Stimulated activated CD8-positive, alpha-beta memory T cell treated with anti-CD3 and anti-CD28 coated beads, Interleukin-12 subunit alpha, Interleukin-12 subunit beta, amount 100 ng/mL, for 4 hours (primary cell): ENCODE measurements around the gene PDE2A.

ENCODE experiments used
- DNase-seq: peaks from one replicate; pipeline ENCODE4 v3.0.0-alpha.2; 2020; ENCODE audit warnings: low read depth

The PDE2A gene

DNA sequence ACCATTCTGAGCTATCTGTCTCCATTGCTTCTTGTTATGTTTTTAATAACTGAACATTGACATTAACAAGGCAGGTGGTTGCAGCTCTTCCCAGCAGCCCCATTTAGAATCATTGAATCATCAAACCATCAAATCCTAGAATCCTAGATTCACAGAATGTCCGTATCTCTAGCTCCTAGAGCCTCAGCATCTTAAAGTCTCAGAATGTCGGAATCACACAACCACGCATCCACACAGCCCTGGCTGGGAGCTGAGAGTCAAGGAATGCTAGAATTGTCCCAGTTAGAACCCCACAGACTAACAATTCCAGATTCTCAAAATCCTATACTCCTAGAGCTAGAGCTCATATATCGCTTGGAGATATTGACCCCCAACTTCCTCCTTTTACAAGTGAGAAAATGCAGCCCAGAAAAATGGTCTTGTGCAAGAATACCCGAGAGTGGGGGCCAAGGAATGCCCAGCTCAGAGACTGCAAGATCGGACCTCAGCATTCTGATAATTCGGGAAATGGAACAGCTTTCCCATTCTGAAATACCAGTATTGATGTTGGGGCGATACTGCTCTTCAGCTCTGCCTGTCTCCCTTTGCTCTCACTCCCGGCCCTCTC is 38.8 kb downstream of the PDE2A start:
- no peak for DNase-seq

DNA sequence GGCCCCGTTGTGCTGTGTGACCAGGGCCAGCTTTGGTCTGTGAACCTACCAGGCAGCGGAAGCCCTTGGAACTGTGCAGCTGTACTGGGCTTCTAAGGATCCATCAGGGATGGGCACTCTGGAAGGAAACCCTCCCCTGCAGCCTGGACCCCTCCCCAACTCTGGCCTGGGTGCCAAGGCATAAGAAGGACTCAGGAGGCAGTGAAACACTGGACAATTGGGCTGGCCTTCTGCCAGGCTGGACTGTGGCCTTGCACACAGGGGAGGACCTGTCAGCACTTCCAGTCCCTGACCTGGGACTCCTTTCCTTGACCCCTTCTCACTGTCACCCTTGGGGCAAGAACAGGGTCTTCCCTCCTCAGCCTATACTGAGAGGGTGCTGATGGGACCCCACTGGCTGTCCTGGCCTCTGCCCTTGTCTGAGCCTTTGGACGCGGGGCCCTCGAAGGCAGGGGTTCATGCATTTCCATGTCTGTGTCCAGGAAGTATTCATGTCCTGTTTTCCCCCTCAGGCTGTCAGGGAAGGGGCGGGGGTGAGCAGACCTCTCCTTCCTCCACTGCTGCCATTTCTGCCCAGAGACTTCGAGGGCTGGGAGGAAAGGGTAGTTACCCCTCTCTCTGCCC is 39.6 kb downstream of the PDE2A start:
- DNase-seq = no peak

DNA sequence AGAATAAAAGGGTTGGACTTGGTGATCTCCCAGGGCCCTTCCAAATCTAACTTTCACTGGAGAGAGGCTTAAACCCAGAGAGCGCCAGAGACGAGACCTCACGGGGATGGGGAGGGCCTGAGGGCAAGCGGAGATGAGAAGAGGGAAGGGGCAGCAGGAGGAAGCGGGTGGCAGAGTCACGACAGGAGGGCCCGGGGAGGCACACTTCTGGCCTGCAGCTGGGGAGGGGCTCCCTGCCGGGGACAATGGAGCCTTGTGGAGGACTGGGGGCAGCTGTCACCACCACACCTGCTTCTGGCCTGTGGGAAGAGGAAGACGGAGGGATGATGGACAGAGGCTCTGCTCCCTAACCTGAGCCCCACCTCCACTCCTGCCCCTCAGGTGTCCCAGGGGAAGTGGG is 40.2 kb downstream of the PDE2A start:
- DNase-seq = no peak

DNA sequence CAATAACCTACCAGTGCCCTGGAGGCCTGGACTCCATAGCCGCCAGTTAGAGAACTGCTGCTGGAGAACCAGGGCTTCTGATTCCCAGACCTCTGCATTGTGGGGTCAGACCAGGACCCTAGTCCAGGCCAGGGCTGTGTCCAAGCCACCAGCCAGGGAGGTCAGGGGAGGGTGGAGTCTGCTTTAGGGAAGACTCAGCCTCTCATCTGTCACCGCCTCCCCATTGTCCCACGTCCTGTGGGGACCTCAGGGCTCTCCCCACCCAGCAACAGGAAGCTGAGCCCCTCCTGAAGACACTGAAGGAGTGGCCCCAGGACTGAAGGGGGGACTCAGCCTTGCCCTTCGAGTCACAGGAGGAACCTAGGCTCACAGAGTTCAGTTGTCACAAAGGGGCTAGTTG is 41.2 kb downstream of the PDE2A start:
- DNase-seq = no peak

DNA sequence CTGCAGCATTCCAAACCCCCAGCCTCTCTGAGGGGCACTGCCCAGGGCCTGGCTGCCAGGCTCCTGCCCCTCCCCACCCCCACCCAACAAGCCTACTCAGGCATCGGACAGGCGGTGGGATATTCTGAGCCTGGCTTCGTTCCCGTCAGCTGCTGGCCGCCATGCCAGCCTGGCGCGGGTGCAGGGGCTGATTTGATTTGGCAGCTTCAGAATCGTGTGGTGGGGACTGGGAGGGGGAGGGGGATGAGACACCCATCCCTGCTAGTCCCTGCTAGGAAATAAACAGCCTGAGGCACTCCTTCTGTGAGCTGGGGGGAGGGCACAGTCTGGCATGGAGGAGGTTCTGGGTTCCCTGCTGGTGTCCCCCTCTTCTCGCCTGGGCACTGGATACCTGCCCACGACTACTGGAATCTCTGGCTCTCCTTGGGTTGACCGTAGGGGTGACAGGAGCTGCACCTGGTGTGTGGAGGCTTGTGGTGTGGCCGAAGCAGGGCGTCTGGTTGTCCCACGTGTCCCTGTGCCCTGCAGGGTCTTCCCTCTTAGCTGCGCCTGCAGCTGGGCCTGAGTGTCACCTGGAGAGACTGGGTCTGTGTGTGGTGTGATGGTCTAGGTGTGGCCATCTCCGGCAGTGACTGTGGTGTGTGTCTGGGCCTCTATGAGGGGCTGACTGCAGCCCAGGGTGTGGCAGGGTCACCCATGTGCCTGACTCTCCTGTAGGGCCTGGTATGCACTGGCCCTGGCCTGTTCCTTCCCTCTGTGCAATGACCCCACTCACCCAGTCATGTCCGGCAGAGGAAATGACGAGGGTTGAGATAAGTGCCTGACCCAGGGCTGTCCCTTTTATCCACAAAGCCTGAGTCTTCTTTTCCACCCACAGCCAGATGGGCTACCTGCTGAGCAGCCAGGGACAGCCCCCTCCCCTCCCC is 42.2 kb downstream of the PDE2A start:
- no peak for DNase-seq

DNA sequence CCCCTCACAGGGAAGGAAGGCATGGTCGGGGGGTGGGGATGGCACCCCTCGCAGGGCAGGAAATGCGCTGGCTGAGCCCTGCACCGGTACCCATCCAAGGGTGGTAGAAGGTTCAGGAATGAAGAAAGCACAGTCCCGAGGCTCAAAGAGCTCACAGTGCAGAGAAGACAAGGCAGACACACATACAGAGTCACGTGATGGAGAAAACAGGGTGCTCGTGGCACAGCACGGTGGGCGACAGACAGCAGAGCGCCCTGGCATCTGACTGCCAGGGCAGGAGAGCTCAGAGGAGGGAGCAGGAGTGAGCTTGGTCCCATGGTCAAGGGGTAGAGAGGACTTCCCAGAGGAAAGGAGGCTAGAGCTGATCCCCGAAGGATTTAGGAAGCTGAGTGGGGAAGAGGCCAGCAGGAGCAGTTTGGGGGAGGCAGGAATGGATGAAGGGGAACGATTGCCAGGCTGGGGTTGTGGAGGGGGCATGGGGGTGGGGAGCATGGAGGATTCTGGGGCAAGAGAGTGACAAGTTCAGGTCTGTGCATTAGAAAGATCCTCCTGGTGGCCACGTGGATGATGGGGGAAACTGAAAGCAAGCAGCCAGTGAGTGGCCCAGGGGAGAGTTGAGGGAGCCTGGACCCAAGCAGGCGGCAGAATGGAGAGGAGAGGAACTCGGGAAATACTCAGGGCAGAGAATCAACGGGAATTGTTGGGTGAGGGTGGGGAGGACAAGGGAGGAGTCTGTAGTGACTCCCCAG is 43.9 kb downstream of the PDE2A start:
- DNase-seq = no peak

DNA sequence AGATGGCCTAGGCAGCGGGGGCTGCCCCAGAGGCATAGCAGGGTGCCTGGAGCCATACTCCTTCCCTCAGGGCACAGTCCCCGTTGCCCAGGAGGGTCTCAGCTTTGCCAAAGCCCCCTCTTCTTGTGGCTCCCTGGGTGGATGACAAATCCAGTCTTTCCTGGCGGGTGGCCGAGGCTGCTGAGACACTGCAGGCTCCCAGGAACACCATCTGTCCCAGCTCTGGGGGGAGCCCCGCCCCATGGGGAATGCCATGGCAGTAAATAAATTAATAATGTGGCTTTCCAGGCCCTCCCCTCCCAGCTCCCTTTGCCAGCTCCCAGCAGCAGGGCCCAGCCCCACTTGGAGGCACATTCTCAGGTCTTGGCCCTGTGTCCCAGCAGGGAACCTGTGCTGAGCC is 45.0 kb downstream of the PDE2A start:
- DNase-seq = no peak

DNA sequence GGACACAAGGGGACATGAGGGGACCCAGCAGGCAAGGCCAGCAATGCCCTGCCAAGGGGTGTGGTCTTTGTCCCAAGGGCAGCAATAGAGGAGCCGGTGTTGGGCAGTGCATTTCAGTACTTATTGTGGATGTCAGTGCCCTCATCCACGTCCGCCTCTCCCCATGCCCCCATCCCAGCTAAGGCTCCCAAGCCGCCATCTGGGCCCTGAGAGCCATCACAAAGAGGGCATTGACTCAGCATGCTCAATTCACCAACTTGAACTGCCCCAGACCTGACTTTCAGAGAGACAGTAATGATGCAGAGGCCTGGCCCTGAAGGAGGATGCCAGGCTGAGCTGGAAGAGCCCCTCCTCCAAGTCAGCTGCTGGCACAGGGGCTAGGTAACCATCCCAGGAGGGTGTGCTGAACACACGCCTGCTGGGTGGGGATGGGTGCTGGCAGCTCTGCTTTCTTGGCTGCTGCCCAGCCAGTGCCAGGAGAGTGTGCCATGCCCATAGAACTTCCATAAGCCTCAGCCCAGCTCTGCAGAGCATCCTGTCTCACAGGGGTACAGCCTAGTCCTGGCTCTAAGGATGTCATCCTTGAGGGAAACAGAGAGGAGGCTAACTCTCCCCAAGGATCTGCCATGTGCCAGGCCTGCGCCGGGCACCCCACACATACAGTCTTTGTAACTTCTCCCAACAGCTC is 46.5 kb downstream of the PDE2A start:
- no peak for DNase-seq

DNA sequence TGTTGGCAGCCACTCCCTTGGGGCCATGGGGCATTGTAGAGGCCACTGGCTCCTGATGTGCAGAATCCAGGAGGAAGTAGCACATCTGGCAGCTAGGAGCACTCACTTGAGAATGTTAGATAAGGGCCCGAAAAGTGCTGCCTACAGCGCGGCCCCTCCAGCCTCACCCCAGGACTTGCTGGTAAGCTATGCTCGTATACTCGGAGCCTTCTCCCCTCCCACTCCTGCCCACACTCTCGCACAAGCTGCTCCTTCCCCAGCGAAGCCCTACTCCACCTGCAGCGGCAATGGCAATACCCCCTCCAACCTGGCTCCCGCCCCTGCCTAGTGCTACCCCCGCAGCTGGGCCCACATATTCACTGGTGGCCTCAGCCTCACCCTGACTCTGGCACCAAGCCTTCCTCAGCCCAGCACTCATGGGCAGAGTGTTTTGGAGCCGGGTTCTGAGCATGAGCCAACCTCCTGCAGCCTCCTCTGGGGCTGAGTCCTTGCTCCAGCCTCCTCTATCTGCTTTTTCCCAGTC is 47.7 kb downstream of the PDE2A start:
- DNase-seq = no peak

DNA sequence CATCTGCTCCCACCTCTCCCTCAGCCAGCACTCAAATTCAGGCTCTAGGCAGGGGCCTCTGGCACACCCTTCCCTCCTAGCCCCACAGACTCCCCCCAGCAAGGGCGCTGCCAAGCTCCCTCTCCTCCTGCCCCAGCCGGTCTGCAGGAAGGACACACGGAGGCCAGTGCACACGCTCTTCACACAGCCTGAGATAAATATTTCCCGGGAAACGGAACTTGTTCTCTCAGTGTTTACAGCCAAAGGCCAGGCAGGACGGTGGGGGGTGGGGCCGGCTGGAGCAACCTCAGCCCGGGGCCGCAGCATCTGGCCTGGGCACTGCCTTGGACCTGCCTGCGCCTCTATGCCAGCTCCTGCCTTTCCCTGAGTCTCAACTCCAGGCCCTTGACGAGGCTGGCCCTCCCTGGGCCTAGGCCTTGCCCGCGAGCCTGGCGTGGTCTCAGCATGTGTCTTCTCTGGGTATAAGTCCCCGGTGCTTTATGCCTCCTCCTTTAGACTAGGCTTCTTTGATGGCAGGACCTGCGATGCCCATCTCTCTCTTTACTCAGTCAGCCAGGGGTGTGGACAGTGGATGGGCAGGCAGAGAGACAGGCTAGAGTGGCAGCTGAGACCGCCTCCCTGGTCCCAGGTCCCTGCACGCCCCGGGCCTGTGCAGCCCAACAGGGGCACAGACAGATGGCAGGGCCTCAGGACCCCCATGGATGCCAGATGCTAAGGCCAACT is 48.4 kb downstream of the PDE2A start:
- DNase-seq = no peak

DNA sequence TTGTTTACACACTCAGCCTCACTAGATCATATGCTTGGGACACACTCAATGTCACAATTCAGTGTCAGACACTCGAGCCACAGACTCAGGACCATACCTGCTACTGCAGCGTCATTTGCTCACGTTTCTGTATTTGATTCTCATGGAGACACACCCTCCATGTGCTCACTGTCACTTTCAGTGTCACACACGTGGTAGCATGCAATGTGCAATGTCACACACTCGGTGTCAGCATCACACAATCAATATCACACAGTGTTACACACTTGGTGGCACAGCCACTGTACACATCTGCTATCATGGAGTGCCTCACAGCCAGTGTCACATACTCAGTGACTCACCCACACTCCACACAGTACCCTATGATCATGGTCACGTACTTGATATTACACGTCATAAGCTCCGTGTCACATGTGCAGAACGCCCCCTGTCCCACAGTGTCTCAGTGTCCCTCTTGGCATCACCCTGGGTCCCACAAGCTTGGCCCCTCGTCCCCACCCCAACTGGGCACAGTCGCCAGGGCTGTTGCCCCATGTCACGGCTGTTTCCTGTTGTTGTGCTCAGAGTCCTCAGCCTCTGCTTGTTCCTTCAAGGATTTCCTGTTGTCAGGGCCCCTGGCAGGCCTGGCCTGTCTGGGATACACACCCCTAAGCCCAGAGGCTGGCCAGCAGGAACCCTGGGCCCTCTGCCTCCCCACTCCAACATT is 49.6 kb downstream of the PDE2A start:
- DNase-seq = no peak

DNA sequence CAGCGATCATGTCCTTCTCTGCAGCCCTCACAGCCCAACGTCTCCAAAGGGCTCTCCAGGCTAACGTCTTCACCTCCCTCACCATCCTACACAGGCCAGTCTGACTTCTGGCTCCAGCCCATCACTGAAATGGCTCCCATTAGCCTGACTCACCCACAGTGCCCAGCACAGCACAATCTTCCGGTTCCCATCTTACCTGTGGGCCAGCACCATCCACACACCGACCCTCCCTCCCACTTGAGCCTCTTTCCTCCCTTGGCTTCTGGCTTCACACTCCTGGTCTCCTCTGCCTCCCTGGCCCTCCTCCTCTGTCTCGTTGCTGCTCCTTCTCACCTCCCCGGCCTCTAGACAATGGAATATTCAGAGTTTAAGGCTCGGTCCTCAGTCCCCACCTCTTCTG is 51.2 kb downstream of the PDE2A start:
- DNase-seq = no peak

DNA sequence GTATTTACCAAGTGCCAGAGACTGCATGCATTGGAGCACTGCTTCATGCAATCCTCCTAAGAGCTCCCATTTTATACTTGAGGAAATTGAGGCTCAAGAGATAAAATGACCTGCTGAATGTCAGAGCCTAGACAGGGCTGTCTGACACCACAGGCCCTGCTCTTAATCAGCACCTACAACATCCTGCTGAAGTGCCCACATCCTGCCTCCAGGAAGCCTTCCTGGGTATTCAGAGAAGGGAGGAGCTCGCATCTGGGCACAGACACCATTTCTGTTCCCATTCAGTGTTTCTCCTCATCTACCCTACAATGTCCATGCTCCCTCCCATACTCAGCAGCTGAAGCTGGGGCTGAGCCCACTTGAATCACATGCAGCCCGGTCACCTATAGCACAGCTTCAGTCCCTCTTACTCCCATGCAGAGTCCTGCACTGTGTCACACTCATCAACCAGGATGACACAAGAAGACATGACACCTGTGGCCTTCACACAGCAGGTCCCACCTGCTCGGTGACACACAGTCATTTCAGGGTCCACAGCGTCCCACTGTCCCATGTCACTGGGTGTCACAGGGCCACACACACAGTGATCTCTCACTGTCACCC is 53.1 kb downstream of the PDE2A start:
- no peak for DNase-seq

DNA sequence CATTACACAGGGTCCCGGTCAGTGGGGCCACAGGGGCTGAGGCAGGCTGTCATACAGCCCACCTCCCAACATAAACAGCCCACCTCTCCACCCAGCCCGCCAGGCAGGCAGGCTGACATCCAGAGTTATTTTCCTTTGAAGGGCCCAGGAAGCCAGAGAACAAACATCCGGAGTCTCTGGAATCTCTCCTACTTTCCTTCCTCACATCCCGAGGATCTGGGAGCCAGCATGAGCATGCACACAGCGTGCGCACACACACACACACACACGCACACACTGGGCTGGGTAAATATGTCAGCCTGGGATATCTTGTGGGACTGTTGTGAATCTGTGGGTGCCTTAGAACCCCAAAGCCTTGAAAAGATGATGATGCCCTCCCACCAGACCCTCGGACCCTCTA is 55.4 kb downstream of the PDE2A start:
- DNase-seq = no peak

DNA sequence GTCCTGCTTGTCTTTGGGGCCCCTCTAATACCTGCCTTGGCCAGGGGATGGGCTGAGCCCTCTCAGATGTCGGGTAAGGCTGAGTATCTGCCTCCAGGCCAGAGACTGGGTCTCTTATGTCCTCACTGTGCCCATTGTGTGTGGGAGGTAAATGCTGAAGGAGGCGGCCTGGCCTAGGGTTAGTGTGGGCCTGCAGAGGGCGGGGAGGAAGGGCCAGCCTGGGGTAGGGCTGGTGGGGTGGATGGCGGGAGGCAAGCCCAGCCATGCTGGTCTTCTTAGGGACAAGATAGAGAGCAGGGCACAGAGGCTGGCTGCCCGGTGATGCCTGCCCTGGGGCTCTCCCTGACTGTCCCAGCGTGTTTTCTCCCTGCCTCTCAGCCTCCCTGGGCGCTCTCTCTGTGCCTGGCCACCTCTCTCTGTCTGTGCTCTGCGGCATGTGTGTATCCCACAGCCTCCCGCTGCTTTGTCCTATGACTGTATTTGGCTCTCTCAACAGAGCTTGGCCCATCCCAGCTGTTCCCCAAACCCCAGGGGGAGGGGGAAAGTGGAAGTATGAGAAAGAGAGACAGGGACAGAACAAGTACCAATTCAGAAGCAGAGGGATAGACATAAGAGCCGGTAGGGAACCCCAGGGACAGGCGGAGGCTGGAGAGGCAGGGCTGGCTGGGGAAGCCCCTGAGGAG is 57.0 kb downstream of the PDE2A start:
- DNase-seq = no peak

DNA sequence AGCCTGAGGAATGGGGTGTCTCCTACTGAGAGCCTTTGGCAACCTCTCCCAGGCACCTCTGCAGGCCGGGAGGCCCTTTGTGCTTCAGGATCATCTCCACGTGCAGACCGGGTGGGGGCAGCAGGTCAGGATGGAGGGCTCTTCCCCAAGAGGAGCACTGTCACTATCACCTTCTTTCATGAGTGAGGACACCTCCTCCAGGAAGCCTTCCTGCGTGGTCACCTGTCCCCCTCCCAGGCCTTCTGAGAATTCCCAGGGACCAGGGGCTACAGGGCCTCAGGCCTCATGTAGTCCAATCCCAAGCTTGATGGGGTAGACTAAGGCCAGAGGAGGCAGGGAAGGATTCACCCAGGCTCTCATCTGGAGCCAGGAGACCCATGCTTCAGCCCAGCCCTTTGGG is 57.6 kb downstream of the PDE2A start:
- no peak for DNase-seq

DNA sequence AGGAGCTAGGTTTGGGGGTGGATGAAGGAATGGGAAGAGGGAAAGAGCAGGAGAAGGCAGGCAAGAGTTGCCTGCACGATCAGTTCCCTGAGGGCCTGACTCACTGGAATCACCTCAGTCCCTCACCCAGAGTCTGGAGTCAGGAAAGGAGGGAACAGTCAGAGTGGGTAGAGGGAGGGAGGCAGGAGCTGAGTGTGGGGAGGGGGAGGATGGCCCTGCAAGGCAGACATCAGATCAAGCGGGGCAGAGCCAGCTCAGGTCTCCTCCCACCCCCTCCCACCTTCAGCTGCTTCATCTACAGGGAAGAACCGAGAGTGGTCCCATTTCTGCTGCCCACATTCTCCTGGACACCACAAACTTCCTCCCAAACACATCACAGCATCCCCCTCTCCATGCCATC is 58.9 kb downstream of the PDE2A start:
- no peak for DNase-seq

DNA sequence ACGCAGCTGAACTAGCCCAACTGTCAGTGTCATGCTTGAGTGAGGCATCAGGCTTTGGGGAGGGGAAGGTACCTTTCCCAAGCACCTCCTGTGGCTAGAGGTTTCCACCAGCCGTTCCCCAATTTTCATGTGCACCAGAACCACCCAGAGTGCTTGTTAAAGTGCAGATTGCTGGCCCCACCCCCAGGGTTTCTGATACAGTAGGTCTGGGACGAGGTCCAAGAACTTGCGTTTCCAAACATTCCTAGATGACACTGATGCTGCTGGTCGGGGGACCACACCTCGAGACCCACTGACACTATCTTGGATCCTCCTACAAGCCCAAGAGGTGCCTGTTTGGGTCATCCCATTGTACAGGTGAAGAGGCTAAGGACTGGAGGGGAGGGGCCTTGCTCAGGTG is 59.8 kb downstream of the PDE2A start:
- DNase-seq = no peak

DNA sequence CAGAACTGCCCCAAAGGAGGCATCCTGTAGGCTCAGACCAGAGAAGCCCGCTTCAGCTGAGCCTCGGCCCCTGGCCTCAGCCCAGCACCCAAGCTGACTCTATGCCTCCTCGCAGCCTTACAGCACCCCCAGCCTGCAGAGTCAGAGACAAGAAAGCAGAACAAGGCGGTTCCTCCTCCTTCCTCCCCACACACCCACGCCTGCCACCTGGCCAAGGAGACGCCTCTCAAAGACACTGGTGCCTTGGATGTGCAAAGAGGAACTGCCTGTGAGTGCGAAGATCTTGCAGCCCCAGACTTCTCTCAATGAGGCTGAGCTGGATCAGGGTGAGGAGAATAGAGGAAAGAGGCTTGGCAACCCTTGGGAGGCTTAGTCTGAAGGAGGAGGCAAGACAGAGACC is 60.2 kb downstream of the PDE2A start:
- no peak for DNase-seq
